ENCODE measurements around the gene BTRC. TPM values are rescaled to one million over a fixed set of nuclear protein-coding genes. Genes with fewer than 3 reads are reported as not detected.
"Not testable (repeated sequence)": the region's sequence is repeated elsewhere in the genome, so short reads cannot be mapped to it uniquely, and the experiment has no call there.

Gene BTRC
- total and polyA plus RNA-seq, 8 donors = 3.5 to 14.5 (median 4.7) TPM

GRCh38 chr10:101356132-101356531, 2.2 kb downstream of the BTRC start:
- WGBS, 5 donors = 94 to 100% (median 97%) methylated on average over 5 of the region's 5 CpGs
- TF ChIP-seq POLR2A (IDR thresholded peaks at IDR 0.05) (no peak), POLR2AphosphoS5 (IDR thresholded peaks at IDR 0.05) (no peak)
- Histone ChIP-seq H3K9me3 (no peaks in the 10 kb centered on the region), H3K27ac (no peak overlapping the region), H3K4me1 (peaks cover 0 to 40% (median 23%) of the 10 kb centered on the region in 4 donors), H3K4me3 (no peak overlapping the region), H3K27me3 (peaks cover 0 to under 1% (median 0%) of the 10 kb centered on the region in 3 donors), H3K36me3 (no peaks in the 10 kb centered on the region)
- DNase-seq = no peak
- intact Hi-C loops (cut with DNase I; ENCODE audit: low total_unique reads) = no loop called here

- DNase-seq = no peak
- Histone ChIP-seq H3K4me3 (no peak overlapping the region), H3K36me3 (no peaks in the 10 kb centered on the region), H3K4me1 (peaks cover 0 to 40% (median 23%) of the 10 kb centered on the region in 4 donors), H3K27me3 (no peaks in the 10 kb centered on the region), H3K9me3 (no peaks in the 10 kb centered on the region), H3K27ac (no peak overlapping the region)
- 67 to 75% (median 69%) methylated on average over 4 of the region's 4 CpGs for WGBS, 5 donors
- intact Hi-C loops (cut with DNase I; ENCODE audit: low total_unique reads) = no loop called here
- TF ChIP-seq CTCF (IDR thresholded peaks at IDR 0.05) (no peak), EP300 (IDR thresholded peaks at IDR 0.05) (no peak), POLR2AphosphoS5 (IDR thresholded peaks at IDR 0.05) (no peak), POLR2A (IDR thresholded peaks at IDR 0.05) (no peak)
Observed at GRCh38 chr10:101357958-101358357, 4.0 kb downstream of the BTRC start.

- TF ChIP-seq CTCF (IDR thresholded peaks at IDR 0.05) = no peak
- TF ChIP-seq EP300 (IDR thresholded peaks at IDR 0.05) = no peak
- TF ChIP-seq POLR2AphosphoS5 (IDR thresholded peaks at IDR 0.05) = no peak
- no peak for TF ChIP-seq POLR2A (IDR thresholded peaks at IDR 0.05)
- H3K27ac ChIP-seq = no peak overlapping the region
- intact Hi-C loops (cut with DNase I; ENCODE audit: low total_unique reads) = no loop called here
- H3K36me3 ChIP-seq = no peaks in the 10 kb centered on the region
- H3K9me3 ChIP-seq = no peaks in the 10 kb centered on the region
- no peak overlapping the region for H3K4me3 ChIP-seq
- no peaks in the 10 kb centered on the region for H3K27me3 ChIP-seq
- no peak for DNase-seq
- WGBS, 5 donors = 60 to 68% (median 66%) methylated on average over 5 of the region's 5 CpGs
- H3K4me1 ChIP-seq = peaks cover 0 to 40% (median 19%) of the 10 kb centered on the region in 4 donors
Observed at GRCh38 chr10:101358706-101359300, 4.8 kb downstream of the BTRC start.

- H3K4me3 ChIP-seq; H3K27me3 ChIP-seq; H3K9me3 ChIP-seq; intact Hi-C loops (cut with DNase I; ENCODE audit: low total_unique reads); H3K36me3 ChIP-seq; DNase-seq; H3K27ac ChIP-seq: not testable (repeated sequence)
- H3K4me1 ChIP-seq = peaks cover 0 to 39% (median 16%) of the 10 kb centered on the region in 4 donors
- WGBS, 5 donors = 90 to 97% (median 96%) methylated on average over 8 of the region's 8 CpGs
Observed at GRCh38 chr10:101360090-101360489, 6.1 kb downstream of the BTRC start.

GRCh38 chr10:101360841-101361240, 6.9 kb downstream of the BTRC start:
- not testable (repeated sequence) for H3K36me3 ChIP-seq

GRCh38 chr10:101363850-101364400, 10.0 kb downstream of the BTRC start:
- DNase-seq = no peak
- TF ChIP-seq EP300 (IDR thresholded peaks at IDR 0.05) = no peak
- TF ChIP-seq CTCF (IDR thresholded peaks at IDR 0.05) = no peak
- TF ChIP-seq POLR2A (IDR thresholded peaks at IDR 0.05) = no peak
- TF ChIP-seq POLR2AphosphoS5 (IDR thresholded peaks at IDR 0.05) = no peak
- 86 to 94% (median 91%) methylated on average over 2 of the region's 2 CpGs for WGBS, 5 donors
- no peaks in the 10 kb centered on the region for H3K9me3 ChIP-seq
- H3K27ac ChIP-seq = no peak overlapping the region
- intact Hi-C loops (cut with DNase I; ENCODE audit: low total_unique reads) = no loop called here
- peaks cover 0 to 26% (median 9%) of the 10 kb centered on the region in 4 donors for H3K4me1 ChIP-seq
- H3K36me3 ChIP-seq = peaks cover 0 to 13% (median 11%) of the 10 kb centered on the region in 4 donors
- H3K4me3 ChIP-seq = no peak overlapping the region
- no peaks in the 10 kb centered on the region for H3K27me3 ChIP-seq

More at GRCh38 chr10:101360841-101361240, 6.9 kb downstream of the BTRC start:
- intact Hi-C loops (cut with DNase I; ENCODE audit: low total_unique reads); H3K9me3 ChIP-seq; H3K27me3 ChIP-seq; H3K4me3 ChIP-seq; H3K27ac ChIP-seq; DNase-seq: not testable (repeated sequence)
- H3K4me1 ChIP-seq = peaks cover 0 to 32% (median 12%) of the 10 kb centered on the region in 4 donors
- WGBS, 5 donors = 95 to 100% (median 97%) methylated on average over 4 of the region's 4 CpGs

All from stomach (tissue), 9 donors.